Thoracic aorta (tissue), 2 donors: ENCODE measurements around the gene VGLL4. TPM values are rescaled to one million over a fixed set of nuclear protein-coding genes. Genes with fewer than 3 reads are reported as not detected.

Experiments
- ATAC-seq: fragments of 150-250 bp; one replicate; pipeline ENCODE4 v1.8.0; 2017; ENCODE audit warnings: low read depth; ENCODE audit not compliant: insufficient number of reproducible peaks, low FRiP score
- DNase-seq: peaks from one replicate; pipeline ENCODE4 v3.0.0-alpha.2; 2020; ENCODE audit warnings: low spot score
- H3K27ac ChIP-seq, 2 donors: fragments of 200-600 bp; sonication (generic); 1 replicate in 1 of 2; 2 replicates in 1 of 2; pipeline ENCODE4 v1.5.1; 2016; ENCODE audit warnings: mild to moderate bottlenecking in 2 of 2, moderate library complexity in 2 of 2
- H3K27me3 ChIP-seq: fragments of 200-600 bp; sonication (generic); replicated peaks from 2 replicates; pipeline ENCODE4 v1.6.0; 2016; ENCODE audit warnings: mild to moderate bottlenecking; ENCODE audit not compliant: insufficient read depth
- H3K36me3 ChIP-seq: fragments of 200-600 bp; sonication (generic); one replicate; pipeline ENCODE4 v1.5.1; 2016
- H3K4me1 ChIP-seq, 2 donors: fragments of 200-600 bp; sonication (generic); 1 replicate in 1 of 2; 2 replicates in 1 of 2; pipeline versions ENCODE4 v1.5.1 to v1.6.0; 2016; ENCODE audit warnings: low read depth in 2 of 2, mild to moderate bottlenecking in 1 of 2; ENCODE audit not compliant: control insufficient read depth in 1 of 2
- H3K4me3 ChIP-seq: fragments of 200-600 bp; sonication (generic); 2 replicates; pipeline ENCODE4 v1.5.1; 2016; ENCODE audit warnings: mild to moderate bottlenecking
- H3K9me3 ChIP-seq: fragments of 200-600 bp; sonication (generic); 2 replicates; pipeline ENCODE4 v1.5.1; 2016
- CTCF ChIP-seq: fragments of 200-600 bp; sonication (generic); IDR thresholded peaks from one replicate; pipeline ENCODE4 v1.5.1; 2019; ENCODE audit warnings: antibody characterized with exemption
- total RNA-seq, 2 donors: library from RNA; depleted of rRNA; stranded (reverse); fragments of >200 nt; gene quantifications; one replicate each; pipeline versions ENCODE4 v1.1.0 to v1.2.3, GENCODE V29; 2016

VGLL4 gene
- total RNA-seq, 2 donors from 2014 or later, result 113 to 114 TPM

GRCh38 chr3:11606865-11607440, 36.8 kb downstream of the VGLL4 start:
- ATAC-seq, result no peak
- Histone ChIP-seq H3K4me3 (no peak overlapping the region), H3K9me3 (no peaks in the 10 kb centered on the region), H3K27me3 (no peaks in the 10 kb centered on the region), H3K4me1 (peaks cover 28 to 89% of the 10 kb centered on the region in 2 donors), H3K36me3 (no peaks in the 10 kb centered on the region), H3K27ac (peak overlapping the region in 1 of 2 donors; percentile 16)
- DNase-seq, result no peak
- TF ChIP-seq CTCF, result no peak

- Histone ChIP-seq H3K4me3 (no peak overlapping the region), H3K27me3 (no peaks in the 10 kb centered on the region), H3K27ac (peak overlapping the region in 1 of 2 donors; percentile 62), H3K9me3 (no peaks in the 10 kb centered on the region), H3K36me3 (no peaks in the 10 kb centered on the region), H3K4me1 (peaks cover 34 to 89% of the 10 kb centered on the region in 2 donors)
- TF ChIP-seq CTCF, result no peak
- DNase-seq (no peak), ATAC-seq (no peak)
Observed at GRCh38 chr3:11606090-11606784, 37.5 kb downstream of the VGLL4 start.

- no peak for TF ChIP-seq CTCF
- Histone ChIP-seq H3K36me3 (no peaks in the 10 kb centered on the region), H3K27me3 (no peaks in the 10 kb centered on the region), H3K9me3 (no peaks in the 10 kb centered on the region), H3K4me1 (peaks cover 34 to 88% of the 10 kb centered on the region in 2 donors), H3K27ac (peak overlapping the region; percentile 49 to 62), H3K4me3 (no peak overlapping the region)
- ATAC-seq (no peak), DNase-seq (no peak)
Observed at GRCh38 chr3:11605398-11605797, 38.3 kb downstream of the VGLL4 start.

- Histone ChIP-seq H3K4me3 (peak overlapping the region; percentile 37), H3K4me1 (peaks cover 40 to 88% of the 10 kb centered on the region in 2 donors), H3K27ac (peak overlapping the region; percentile 79 to 94), H3K9me3 (no peaks in the 10 kb centered on the region), H3K27me3 (no peaks in the 10 kb centered on the region), H3K36me3 (no peaks in the 10 kb centered on the region)
- no peak for ATAC-seq
- DNase-seq, result no peak
- TF ChIP-seq CTCF, result no peak
Observed at GRCh38 chr3:11604139-11604892, 39.4 kb downstream of the VGLL4 start.

GRCh38 chr3:11603628-11604027, 40.1 kb downstream of the VGLL4 start:
- ATAC-seq, result peak; percentile 64
- Histone ChIP-seq H3K4me1 (peaks cover 45 to 86% of the 10 kb centered on the region in 2 donors), H3K9me3 (no peaks in the 10 kb centered on the region), H3K27ac (peak overlapping the region; percentile 79 to 94), H3K27me3 (no peaks in the 10 kb centered on the region), H3K36me3 (no peaks in the 10 kb centered on the region), H3K4me3 (peak overlapping the region; percentile 37)
- DNase-seq, result no peak
- TF ChIP-seq CTCF, result no peak
